GM19099 (cell line): ENCODE data around the gene NOS3.

Source experiments
- POLR2A ChIP-seq: IDR thresholded peaks from 3 replicates; pipeline ENCODE4 v1.6.1; 2011; ENCODE audit warnings: low read depth; ENCODE audit not compliant: insufficient read length; ENCODE audit errors: extremely low read depth

NOS3 gene

DNA sequence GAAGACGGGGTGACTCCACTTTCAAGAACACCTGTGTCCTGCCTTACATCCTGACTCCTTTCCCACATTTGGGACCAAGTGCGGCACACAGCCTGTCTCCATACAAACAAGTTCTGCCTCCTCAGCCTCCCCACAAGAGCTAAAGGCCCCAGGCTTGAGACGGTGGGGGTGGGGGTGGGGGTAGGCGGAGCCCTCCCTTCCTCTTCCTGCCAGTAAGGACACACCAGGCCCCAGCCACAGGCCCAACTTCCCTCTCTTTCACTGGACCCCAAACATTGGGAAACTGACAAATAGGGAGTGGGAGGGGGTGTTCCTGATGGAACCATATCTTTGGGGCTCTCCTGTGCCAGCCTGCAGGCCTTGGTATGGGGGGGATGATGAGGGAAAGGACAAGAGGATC is 62.3 kb downstream of the NOS3 start:
- TF ChIP-seq POLR2A, result no peak

DNA sequence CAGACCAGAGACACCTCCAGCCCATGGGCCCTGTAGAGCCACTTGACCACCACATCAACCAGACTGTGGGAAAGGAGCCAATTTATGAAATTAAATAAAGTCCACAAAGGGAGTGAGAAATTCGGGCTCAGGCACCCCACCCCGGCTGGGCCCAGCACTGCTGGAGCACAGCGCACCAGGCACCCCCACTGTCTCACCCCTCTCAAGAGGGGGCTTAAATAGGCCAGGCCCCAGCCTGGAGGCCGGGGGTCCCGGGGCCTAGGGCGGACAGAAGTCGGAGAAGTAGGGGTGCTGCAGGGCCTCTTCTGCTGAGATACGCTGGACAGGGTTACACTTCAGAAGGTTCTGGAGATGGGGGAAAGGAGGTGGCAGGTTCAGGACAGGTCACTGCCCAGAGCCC is 62.9 kb downstream of the NOS3 start:
- no peak for TF ChIP-seq POLR2A

DNA sequence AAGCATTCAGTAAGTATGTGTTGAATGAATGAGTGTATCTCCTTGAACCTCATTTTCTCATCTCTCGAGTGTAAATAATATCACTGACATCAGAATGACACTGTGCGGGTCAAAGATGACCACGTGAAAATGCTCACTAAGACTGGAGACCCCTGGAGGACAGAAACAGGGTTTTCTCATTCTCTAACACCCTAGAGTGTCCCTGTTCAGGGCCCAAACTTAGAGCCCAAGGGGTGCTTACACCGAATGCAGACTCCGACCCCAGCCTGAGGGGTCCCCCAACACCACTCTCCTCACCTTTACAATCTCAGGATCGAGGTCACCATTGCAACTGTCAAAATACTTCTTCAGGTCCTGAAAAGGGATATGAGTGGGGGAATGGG is 65.5 kb downstream of the NOS3 start:
- no peak for TF ChIP-seq POLR2A

DNA sequence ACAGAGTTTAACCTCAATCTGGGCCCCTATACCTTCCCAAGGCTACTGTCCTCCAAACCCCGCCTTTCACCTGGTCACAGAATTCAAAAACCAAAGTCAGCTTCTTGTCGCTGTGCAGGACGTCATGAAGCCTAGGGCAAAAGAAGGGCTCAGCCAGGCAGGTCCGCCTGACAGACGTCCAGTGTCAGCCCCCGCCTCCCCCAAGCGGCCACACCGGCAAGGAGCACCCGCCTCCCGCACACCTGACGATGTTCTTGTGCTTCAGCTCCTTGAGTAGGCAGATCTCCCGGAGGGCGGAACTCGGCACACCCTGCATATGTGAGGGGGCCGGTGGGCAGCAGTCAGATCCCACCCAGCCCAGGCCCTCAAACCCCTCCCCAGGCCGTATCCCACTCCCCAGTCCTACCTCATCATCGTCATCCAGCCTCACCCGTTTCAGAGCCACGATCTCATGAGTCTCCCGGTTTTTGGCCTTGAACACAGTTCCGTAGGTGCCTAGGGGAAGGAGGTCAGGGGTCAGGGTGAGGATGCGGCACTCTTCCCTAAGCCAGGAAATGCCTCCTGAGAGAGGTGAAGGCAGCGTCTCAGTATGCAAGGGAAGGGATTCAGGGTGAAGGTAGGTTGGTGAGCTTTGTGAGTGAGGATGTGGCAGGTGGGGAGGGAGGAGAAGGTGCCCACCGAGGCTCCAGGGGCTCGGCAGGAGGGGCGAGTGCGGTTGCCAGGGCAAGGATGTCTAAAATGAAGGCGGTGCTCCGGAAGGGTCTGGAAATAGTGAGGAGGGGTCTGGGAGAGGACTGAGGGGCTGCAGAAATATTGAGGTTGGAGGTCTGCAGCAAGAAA is 66.1 kb downstream of the NOS3 start:
- no peak for TF ChIP-seq POLR2A

DNA sequence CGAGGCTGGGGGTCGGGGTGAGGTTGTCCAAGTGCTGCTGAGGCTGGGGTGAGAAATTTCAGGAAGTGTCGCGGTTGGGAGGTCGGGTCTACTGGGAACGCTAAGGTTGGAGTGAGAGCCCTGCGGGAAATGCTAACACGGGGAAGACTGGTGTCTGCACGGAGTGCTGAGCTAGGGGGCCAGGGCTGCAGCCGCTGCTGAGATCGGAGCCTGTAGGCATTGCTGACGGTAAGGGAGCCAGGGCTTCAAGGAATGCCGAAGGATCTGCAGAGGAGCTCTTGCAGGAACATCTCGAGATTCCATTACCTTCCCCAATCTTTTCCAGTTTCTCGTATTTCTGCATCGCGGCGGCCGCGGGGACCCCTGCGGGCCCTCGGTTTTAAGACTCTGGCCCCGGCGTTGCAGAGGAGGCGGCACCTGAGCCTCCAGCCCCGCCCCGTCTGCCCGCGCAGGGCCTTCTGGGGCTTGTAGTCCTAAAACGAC is 66.7 kb downstream of the NOS3 start, which contains the start of gene CDK5:
CDK5 (minus strand) TSS at position 392 of the 483 bp plus-strand sequence; CDS start at position 343, 49 bp downstream.
- TF ChIP-seq POLR2A, result no peak

DNA sequence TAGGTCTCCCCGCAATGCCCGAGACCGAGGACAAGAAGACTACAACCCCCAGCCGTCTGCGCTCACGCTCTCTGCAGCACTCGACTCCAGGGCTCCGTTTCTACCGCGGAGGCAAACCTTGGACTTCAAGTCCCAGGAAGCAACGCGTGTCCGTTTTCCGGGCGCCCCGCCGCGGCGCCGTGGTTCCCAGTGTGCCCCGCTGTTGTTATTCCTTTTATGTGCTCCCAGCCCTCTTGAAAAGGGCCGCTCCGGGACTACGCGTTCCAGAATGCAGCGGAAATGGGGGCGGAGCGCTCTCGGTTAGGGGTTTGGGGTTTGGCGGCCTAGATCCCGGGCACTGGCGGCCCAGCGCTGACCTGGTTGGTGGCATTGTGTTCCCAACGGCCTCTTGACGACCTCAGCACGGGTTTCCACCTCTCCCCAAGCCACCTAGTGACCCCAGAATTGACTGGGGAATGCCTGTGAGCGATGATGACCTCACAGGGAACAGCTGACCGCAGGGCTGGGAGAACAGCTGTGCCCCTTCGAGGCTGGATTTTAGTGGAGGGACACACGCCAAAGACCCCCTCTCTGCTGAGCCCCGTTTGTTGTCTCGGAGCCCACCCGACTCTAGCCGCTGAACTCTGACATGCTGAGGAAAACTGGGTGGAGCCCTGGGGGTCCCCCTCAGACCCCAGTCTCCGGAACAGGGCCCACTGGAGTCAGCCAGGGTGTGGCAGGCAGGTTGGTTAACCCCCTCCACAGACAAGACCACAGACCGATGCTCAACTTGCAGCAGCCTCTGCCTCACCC is 67.4 kb downstream of the NOS3 start:
- peak; percentile 52 for TF ChIP-seq POLR2A

DNA sequence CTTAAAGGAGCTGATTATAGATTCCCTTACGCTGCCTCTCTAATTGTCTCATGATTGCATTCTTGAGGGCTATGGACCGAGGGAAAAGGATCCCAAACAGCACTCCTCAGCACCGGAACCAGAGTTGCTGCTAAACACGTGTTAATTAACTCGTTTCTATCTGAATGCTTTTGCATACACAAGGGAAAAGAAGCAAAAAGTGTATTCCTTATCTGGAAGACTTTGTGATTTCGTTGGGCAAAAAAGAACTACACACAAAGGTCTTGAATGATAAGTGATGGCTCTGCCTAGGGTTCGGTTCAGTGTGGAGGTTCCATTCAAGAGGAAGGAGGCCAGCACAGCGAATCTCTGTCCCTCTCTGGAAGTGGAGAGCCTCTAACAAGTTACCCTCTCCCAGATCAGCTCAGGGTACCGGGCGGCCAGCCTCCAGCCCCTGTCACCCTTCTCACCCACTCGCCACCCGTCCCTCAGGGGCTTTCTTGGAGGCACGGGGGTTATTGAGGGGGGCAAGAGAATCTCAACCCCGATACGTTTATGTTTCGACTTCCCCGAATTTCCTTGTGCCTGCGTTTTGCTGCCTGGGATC is 68.1 kb downstream of the NOS3 start:
- no peak for TF ChIP-seq POLR2A

DNA sequence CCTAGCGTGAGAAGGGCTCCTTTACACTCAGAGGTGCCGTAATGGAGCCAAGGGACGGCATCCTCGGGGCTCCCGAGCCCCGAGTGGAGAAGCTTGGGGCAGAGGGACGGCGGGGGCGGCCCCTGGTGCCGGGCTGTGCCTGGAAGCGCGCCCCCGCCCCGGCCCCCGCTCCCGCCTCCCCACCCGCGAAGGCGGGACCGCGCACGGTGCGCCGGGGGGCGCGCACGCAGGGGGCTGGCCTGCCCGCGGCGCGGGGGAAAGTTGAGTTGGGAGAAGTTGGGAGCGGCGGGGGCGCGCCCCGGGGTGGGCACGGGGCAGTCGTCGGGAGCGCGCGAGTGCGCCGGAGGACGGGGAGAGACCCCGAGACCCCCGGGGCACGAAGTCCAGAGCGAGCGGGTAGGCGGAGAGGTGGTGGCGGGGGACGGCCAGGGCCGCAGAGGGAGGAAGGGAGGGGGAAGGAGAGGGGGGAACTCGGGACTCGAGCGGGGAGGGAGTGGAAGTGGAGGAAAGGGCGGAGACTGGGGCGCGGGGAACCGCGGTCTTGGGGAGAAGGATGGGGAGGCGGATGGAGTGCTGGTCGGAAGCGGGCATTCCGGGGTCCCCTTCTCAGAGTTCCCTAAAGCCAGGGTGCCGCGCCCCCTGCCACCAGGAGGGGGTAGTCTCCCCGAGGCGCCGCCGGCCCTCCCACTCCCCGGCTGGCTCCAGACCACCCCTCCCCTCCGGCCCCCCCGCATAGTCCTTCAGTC is 68.7 kb downstream of the NOS3 start, which contains the start of gene SLC4A2:
SLC4A2 (plus strand) TSS at position 223 of the 746 bp plus-strand sequence. CDS start 2,399 bp downstream, outside the sequence.
- TF ChIP-seq POLR2A, result peak; percentile 63

DNA sequence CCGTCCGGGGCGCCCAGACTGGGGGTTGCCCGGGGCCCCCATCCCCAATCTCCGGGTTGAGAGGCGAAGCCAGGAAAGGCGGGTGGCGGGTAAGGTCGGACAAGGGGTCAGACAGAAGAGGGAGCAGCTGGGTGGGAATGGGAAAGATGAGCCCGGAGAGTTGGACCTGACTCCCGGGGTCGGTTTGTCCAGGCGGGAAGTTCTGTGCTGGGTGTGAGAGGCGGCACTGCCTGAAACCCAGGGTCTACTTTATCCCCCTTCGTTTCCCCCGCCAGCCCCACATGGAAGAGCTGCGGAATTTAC is 69.2 kb downstream of the NOS3 start:
- no peak for TF ChIP-seq POLR2A

DNA sequence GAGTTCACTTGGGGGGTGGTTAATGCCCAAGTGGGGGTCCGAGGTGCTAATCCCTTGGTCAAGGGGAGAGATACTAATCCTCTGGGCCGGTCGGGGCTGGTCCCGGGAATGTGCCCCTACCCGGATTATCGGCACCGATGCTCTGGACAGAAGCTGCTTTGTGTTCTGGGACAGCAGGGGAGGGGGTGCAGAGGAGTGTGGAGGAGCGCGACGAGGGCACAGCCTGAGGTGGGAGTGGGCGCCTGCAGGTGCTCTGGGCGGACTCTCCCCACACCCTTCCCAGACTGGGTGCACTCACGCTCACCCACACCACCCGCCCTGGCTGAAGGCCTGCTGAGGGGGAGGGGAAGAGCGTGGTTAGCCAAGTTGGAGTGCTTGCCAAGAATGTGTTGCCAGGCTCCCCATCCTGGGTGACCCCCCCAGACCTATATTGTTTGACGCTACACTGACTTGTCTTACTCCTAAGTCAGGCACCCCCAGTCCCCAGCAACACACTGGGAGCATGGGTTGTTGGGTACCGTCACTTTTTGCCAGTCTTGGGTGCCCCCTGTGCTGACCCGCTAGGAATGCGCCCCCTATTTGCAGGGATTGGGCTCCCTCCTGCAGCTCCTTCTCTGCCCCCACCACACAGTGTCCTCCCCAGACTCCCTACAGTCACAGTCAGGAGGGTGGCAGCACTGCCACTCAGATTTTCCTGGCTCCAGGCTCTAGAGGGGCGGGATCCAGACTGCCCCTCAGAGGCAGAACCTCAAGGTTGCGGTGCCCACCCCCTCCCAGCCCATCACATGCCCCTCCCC is 69.8 kb downstream of the NOS3 start:
- no peak for TF ChIP-seq POLR2A

DNA sequence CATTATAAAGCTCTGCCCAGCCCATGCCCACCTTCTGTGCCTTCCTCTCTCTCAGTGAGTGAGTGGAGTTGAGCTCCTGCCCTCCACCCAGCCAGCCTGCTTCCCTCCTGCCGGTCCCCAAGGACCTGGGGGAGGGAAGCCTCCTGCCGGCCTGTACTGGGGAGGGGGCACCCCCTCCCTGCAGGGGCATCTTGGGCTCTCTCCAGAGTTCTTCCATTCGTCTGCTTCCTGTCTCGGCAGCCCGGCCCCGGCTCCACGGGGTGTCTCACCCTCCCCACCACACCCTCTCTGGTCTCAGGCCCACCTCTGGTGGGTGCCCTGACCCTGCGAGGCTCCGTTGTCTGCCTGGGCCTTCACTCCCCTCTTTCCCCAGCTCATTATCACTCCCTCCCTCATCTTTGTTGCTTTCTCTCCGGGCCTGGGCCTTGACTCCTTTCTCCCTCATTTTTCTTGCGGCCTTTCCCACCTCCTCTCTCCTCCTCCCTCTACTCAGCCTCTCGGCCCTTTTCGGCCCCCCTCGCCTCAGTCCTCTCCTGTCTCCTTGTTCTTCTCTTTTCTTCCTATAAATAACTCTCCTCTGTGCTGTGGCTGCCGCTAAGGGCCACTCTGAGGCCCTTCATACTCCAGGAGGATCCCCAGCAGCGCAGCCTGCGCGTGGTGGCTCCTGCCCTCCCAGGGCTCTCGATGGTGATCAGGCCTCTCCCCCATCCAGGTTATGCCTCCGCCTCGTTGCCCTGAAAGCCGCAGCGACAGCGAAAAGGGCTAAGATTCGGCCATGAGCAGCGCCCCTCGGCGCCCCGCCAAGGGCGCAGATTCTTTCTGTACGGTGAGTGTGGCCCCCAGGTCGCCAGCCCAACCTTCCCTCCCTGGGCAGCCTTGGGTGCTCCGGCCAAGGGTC is 70.6 kb downstream of the NOS3 start:
- TF ChIP-seq POLR2A, result no peak

DNA sequence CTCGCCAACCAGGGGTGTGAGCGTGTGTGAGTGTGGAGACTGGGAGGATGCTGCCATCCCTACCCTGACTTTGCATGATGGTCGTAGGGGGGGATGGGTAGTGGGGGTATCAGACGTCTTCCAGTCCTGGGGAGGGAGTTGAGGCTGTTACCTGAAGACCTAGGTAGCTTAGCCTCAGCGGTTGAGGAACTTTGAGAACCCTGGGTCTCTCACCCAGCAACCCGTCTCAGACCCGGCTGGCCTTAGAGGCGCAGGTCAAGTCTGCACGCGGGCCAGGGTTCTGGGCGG is 71.2 kb downstream of the NOS3 start:
- no peak for TF ChIP-seq POLR2A
